NCI-H526 (cell line): ENCODE results near the gene CSN2.
"Not testable (repeated sequence)": the region's sequence is repeated elsewhere in the genome, so short reads cannot be mapped to it uniquely, and the experiment has no call there.

ENCODE experiments used
- DNase-seq, 2 experiments: peaks; one replicate each; lab custom pipeline; 2025; lab: John Stamatoyannopoulos, UW

Gene CSN2

DNA sequence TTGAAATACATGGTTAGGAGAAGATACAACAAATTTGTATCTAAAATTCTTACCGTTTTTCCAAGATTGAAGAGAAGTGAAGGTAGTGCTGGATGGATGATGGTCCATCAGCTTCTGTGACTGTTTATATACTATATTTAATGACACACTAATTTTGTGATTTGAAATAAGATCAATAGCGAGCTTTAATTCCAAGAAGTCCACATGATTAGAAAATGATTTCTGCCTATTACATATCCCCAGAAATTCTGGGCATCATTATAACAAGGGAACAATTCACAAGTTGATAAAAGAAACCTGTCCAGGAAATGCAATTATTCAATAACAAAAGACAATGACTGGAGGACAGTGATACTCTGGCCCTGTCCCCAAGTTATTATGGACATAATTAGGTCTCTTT lies at the start of gene CSN2:
Gene CSN2 (minus strand): TSS at position 101 of the 400 bp plus-strand sequence. CDS start 4,733 bp downstream, outside the sequence.
- DNase-seq: no peak

GRCh38 chr4:70008771-70009170 lies 43.2 kb upstream of the CSN2 start:
- DNase-seq: no peak

DNA sequence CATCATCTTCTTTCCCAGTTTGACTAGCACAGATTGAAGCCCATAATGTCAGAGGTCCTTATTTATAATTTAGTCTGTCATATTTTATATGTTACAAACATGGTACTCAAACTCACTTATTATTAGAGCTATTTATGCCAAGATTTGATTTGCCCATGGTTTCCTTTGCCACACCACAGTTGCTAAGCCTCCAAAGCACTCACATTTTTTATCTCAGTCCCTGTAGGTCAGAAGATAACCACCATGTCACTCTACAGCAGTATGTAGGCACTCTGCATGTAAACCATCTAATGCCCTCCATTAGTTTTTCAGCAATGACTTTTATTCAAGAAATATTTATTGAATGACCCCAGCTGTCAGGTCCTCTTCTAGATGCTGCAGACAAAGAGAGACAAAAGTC lies 37.0 kb upstream of the CSN2 start:
- no peak for DNase-seq

- no peak for DNase-seq
Observed at GRCh38 chr4:70000711-70001110, 35.2 kb upstream of the CSN2 start.

DNA sequence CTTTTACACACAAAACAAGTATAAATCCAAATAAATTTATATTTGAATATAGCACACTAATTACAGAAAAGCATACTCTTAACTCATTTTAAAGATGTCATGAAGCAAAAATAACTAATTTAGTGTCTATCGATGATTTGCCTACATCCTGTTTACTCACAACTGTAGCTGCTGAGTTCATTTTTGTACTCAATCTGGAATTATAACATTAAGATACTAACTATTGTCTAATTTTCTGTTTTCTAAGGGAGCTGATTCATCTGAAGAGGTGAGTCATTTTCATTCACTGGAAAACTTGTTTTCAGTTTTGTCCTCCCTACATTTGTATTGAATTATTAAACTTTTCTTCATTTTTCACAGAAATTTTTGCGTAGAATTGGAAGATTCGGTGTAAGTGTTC lies 33.9 kb upstream of the CSN2 start:
- DNase-seq: no peak

DNA sequence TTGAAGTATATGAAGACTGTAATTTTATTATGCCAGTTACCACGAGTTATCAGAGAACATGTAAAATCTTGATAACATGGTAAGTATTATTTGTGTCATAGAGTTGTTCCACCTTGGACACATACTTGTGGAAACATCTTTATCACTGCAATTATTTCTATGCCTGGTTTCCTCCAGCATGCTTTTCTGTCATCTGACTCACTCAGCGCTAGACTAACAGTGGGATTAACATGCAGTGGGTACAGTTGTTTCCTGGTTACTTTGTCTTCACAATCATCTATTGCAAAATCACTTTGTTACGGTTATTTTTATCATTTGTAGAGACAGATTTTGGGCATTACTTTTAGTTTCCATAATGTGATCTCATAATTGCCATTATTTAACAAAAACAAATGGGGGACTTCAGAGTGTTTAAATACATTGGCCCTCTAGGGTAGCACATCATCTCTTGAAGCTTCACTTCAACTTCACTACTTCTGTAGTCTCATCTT lies 30.0 kb upstream of the CSN2 start, which contains the start of gene STATH:
Gene STATH (plus strand): TSS at position 441 of the 491 bp plus-strand sequence. CDS start 2,472 bp downstream, outside the sequence.
- no peak for DNase-seq

DNA sequence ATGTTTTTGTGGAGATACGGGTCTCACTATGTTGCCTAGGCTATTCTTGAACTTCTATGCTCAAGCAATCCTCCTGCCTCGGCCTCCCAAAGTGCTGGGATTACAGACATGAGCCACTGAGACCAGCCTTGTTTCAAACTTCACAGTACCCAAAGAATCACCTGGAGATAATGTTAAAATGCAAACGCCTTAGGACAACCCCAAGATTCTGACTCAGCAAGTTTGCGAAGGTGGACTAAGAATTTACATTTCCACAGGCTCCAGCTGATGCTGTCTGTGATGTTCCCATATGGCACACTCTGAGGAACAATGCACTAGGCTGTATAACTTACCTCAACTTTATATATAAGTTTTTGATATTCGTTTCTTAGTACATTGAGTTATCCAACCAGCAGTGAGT lies 29.3 kb upstream of the CSN2 start:
- DNase-seq: no peak

DNA sequence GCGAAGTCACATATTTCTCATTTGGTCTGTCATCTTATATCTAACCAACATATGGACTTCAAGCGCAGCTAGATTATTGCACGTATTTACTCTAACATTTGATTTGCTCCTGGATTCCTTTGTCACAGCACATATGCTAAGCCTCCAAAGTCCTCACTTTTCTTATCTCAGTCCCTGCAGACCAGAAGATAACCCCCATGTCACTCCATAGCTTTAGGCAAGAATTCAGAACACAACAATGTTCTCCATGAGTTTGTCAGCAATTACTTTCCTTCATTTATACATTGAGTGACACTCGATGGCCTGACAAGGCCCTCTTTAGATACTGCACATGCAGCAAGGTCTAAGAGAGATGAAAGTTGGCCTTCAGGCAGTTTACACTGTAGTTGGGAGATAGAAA lies 25.5 kb upstream of the CSN2 start:
- no peak for DNase-seq

- no peak for DNase-seq
Observed at GRCh38 chr4:69986663-69987062, 21.1 kb upstream of the CSN2 start.

DNA sequence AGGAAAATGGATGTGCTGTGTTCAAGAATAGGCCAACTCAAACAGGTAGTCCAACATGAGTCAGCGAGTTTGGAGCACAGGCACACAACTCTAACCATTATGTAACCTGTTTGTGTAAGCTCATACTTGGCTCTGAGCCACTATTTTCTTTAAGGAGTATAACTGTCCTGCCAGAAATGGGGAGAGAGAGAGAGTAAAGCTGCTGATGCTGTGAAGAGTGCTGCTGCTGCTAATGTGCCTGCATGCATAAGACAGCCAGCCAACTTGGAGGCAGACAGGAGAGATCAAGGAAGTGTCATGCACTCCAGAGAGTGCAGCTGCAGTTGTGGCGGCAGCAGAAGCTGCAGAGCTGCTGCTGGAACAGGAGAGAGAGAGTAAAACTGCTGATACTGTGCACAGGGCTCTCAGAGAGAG lies 18.5 kb upstream of the CSN2 start:
- DNase-seq: no peak

DNA sequence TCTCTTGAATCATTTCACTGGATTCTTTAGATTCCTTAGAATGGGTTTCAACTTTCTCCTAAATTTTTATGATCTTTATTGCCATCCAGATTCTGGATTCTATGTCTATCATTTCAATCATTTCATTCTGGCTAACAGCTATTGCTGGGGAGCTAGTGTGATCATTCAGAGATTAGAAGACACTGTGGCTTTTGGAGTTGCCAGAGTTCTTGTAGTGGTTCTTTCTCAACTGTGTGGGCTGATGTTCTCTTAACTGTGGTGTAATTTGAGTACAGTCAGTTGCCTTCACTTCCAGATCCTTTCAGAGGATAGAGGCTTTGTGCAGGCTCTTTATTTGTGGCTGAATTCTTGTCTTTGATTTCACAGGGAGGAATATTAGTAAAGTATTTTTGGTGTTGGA lies 12.1 kb upstream of the CSN2 start:
- DNase-seq: no peak

- no peak for DNase-seq
Observed at GRCh38 chr4:69974631-69975030, 9.1 kb upstream of the CSN2 start.

DNA sequence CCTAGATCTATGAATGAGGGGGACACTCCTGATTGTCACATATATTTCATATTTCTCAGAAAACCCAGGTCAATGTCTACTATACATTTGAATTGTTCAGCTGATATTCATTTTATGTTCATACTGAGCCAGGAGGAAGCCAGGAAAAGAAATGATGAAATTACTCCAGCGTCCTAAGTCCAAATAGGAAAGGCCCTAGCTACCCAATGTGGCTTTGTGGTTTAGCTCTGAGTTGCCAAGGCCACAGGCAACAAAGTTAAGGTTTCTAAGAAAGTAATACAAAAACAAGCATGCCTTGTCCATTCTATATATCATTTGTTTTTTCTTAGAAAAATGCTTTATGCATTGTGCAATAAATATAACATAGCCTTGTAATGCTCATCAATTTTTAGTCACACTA lies 4.5 kb upstream of the CSN2 start:
- no peak for DNase-seq

GRCh38 chr4:69957209-69957608 lies 8.3 kb downstream of the CSN2 start:
- DNase-seq: no peak

DNA sequence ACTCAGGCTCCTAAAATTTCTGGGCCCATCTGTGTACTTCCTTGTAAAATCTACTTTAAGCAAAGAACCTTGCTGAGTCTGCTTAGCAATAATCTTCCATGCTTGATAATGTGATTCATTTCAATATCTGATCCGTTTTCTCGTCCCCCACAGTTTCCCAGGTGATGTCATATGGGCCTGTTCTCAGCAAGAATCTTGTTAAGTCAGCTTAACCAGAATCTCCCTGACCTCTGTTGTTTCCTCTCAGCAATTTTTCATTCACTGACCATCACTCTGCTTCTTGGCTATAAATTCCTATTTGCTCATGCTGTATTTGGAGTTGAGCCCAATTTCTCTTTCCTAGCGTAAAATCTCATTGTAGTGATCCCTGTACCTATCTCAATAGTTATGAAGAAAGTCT lies 13.9 kb downstream of the CSN2 start:
- DNase-seq: no peak

DNA sequence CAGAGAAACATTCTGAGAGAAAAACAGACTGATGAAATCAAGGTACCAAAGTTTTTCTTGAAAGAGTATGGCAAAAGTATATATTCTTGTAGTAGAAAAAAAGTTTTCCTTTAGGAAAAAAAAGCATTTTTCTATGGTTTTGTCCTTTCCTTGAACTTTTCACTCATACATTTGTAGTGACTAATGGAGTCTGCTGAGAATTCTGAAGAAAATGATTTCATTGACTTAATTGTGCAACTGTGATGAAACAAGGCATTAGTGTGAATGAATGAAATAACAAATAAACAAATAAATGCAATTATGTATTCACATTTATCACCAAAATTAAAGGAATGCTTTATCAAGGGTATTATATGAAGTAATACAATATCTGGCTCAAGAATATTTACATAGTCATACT lies 29.0 kb downstream of the CSN2 start:
- no peak for DNase-seq

- no peak for DNase-seq
Observed at GRCh38 chr4:69934150-69934549, 31.4 kb downstream of the CSN2 start.

GRCh38 chr4:69930768-69931167 lies 34.8 kb downstream of the CSN2 start, which contains the start of gene CSN1S1:
TSS of gene CSN1S1 (plus strand) at chr4:69931068. CDS start at chr4:69932556, 1,488 bp downstream.
- DNase-seq: no peak

DNA sequence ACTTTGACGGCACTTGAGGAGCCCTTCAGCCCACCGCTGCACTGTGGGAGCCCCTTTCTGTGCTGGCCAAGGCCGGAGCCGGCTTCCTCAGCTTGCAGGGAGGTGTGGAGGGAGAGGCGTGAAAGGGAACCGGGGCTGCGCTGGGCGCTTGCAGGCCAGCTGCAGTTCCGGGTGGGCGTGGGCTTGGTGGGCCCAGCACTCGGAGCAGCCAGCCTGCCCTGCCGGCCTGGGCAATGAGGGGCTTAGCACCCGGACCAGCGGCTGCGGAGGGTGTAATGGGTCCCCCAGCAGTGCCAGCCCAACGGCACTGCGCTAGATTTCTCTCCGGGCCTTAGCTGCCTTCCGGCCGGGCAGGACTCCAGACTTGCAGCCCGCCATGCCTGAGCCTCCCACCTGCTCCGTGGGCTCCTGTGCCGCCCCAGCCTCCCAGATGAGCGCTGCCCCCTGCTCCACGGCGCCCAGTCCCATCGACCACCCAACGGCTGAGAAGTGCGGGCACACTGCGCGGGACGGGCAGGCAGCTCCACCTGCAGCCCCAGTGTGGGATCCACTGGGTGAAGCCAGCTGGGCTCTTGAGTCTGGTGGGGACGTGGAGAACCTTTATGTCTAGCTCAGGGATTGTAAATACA lies 41.6 kb downstream of the CSN2 start:
- DNase-seq: not testable (repeated sequence)

DNA sequence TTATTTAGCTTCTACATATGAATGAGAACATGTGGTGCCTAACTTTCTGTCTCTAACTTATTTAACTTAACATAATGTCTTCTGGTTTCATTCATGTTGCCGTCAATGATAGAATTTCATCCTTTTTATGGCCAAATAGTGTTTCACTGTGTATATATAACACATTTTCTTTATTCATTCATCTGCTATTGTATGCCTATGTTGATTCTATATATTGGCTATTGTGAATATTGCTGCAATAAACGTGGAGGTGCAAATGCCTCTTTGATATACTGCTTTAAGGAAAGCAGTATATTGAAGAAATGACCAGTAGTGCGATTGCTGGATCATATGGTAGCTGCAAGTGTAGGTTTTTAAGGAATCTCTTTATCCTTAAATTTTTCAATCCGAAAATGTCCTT lies 44.7 kb downstream of the CSN2 start:
- no peak for DNase-seq

- no peak for DNase-seq
Observed at GRCh38 chr4:69910016-69910782, 55.3 kb downstream of the CSN2 start.

GRCh38 chr4:69909195-69909594 lies 56.3 kb downstream of the CSN2 start:
- DNase-seq: no peak

GRCh38 chr4:69907151-69907550 lies 58.4 kb downstream of the CSN2 start:
- DNase-seq: no peak
